Left lung (tissue), 10 donors: ENCODE results near the gene ACTA2. TPM values are rescaled to one million over a fixed set of nuclear protein-coding genes. Genes with fewer than 3 reads are reported as not detected.
"Not testable (repeated sequence)": the region's sequence is repeated elsewhere in the genome, so short reads cannot be mapped to it uniquely, and the experiment has no call there.

ENCODE experiments used
- ATAC-seq: fragments of 200-7000 bp; cut with Tn5 transposase; one replicate; pipeline ENCODE4 v1.9.1; 2020; ENCODE audit warnings: moderate library complexity
- DNase-seq, 4 donors: peaks; one replicate each; pipeline ENCODE4 v3.0.0-alpha.2; 2013 to 2020
- H3K27ac ChIP-seq, 2 donors: fragments of 200-600 bp; sonication (generic) in 1 of 2; one replicate each; pipeline versions ENCODE4 v1.5.0 to v1.8.0; 2020 to 2021
- H3K27me3 ChIP-seq, 2 donors: fragments of 200-600 bp; sonication (generic) in 1 of 2; one replicate each; pipeline versions ENCODE4 v1.5.0 to v1.8.0; 2020 to 2021
- H3K36me3 ChIP-seq, 2 donors: fragments of 200-600 bp; sonication (generic) in 1 of 2; one replicate each; pipeline versions ENCODE4 v1.5.0 to v1.8.0; 2020 to 2021
- H3K4me1 ChIP-seq, 2 donors: fragments of 200-600 bp; one replicate each; pipeline ENCODE4 v1.8.0; 2021
- H3K4me3 ChIP-seq, 2 donors: fragments of 200-600 bp; sonication (generic) in 1 of 2; one replicate each; pipeline versions ENCODE4 v1.5.0 to v1.8.0; 2020 to 2021; ENCODE audit warnings: mild to moderate bottlenecking in 1 of 2
- H3K9me3 ChIP-seq, 2 donors: fragments of 200-600 bp; sonication (generic) in 1 of 2; one replicate each; pipeline versions ENCODE4 v1.5.0 to v1.8.0; 2020 to 2021
- CTCF ChIP-seq, 2 donors: fragments of 200-600 bp; sonication (generic) in 1 of 2; IDR thresholded peaks; one replicate each; pipeline versions ENCODE4 v1.5.0 to v1.8.0; 2021; ENCODE audit warnings: antibody characterized with exemption in 2 of 2
- intact Hi-C, 2 donors: fragments of 100-400 bp; cut with DNase I; formaldehyde crosslinking; loops; one replicate each; pipeline versions ENCODE4 v1.11.2 to v1.14.2; 2022
- polyA plus RNA-seq, 6 donors: library from polyadenylated mRNA; unstranded; fragments of 120-200 nt; gene quantifications; one replicate each; pipeline ENCODE4 v1.2.1, GENCODE V29; 2013; ENCODE audit not compliant: insufficient read length in 6 of 6
- total RNA-seq, 2 donors: library from RNA; stranded (reverse); fragmentation: NEBNext Ultra II Directional; extraction: Animal tissue kit (Norgen Biotek cat#: 25700); gene quantifications; one replicate each; pipeline ENCODE4 v1.2.1, GENCODE V29; 2021
- donor health status: DM: no; HTN: yes; CAD: no.
- donor health status: DM: no; HTN: no; CAD: no.

Gene ACTA2
- total and polyA plus RNA-seq, 8 donors: 415 to 612 (median 495) TPM

- ATAC-seq (peak; percentile 88), DNase-seq (peak in 3 of 4 donors; percentile 61 to 87 (median 70))
- Histone ChIP-seq H3K36me3 (peaks cover 0 to 9% of the 10 kb centered on the region in 2 donors), H3K4me1 (peaks cover 0 to 20% of the 10 kb centered on the region in 2 donors), H3K9me3 (no peaks in the 10 kb centered on the region), H3K27ac (peak overlapping the region; percentile 0 to 28), H3K4me3 (no peak overlapping the region), H3K27me3 (no peaks in the 10 kb centered on the region)
- peak; percentile 73 to 83 for TF ChIP-seq CTCF (IDR thresholded peaks at IDR 0.05)
- intact Hi-C loops: loop anchor here in 1 of 2 donors (5.0 kb wide), 3 partner anchors 52 to 282 kb away; no protein-coding TSS in a partner anchor
Observed at GRCh38 chr10:88934900-88935672, 17.5 kb downstream of the ACTA2 start.

- Histone ChIP-seq H3K27me3 (no peaks in the 10 kb centered on the region), H3K4me1 (peaks cover 0 to 20% of the 10 kb centered on the region in 2 donors), H3K27ac (no peak overlapping the region), H3K9me3 (no peaks in the 10 kb centered on the region), H3K4me3 (no peak overlapping the region), H3K36me3 (peaks cover 0 to 5% of the 10 kb centered on the region in 2 donors)
- no peak for TF ChIP-seq CTCF (IDR thresholded peaks at IDR 0.05)
- intact Hi-C loops: loop anchor here in 1 of 2 donors (5.0 kb wide), 1 partner anchor 96 kb away; no protein-coding TSS in a partner anchor
- ATAC-seq (no peak), DNase-seq (no peak)
Observed at GRCh38 chr10:88933564-88933963, 19.0 kb downstream of the ACTA2 start.

GRCh38 chr10:88932539-88933256, 19.9 kb downstream of the ACTA2 start:
- no peak overlapping the region for H3K27ac ChIP-seq
- intact Hi-C loops: loop anchor here in 1 of 2 donors (5.0 kb wide), 1 partner anchor 95 kb away; no protein-coding TSS in a partner anchor
- TF ChIP-seq CTCF (IDR thresholded peaks at IDR 0.05): peak; percentile 85 to 86

GRCh38 chr10:88932029-88932428, 20.5 kb downstream of the ACTA2 start:
- ATAC-seq, DNase-seq, H3K27ac ChIP-seq, H3K36me3 ChIP-seq, H3K9me3 ChIP-seq, H3K27me3 ChIP-seq, H3K4me3 ChIP-seq: not testable (repeated sequence)
- intact Hi-C loops: loop anchor here in 1 of 2 donors (5.0 kb wide), 1 partner anchor 95 kb away; no protein-coding TSS in a partner anchor
- peaks cover 0 to 22% of the 10 kb centered on the region in 2 donors for H3K4me1 ChIP-seq

More at GRCh38 chr10:88932539-88933256, 19.9 kb downstream of the ACTA2 start:
- DNase-seq: peak in 3 of 4 donors; percentile 43 to 83 (median 64)
- no peaks in the 10 kb centered on the region for H3K27me3 ChIP-seq
- peaks cover 0 to 20% of the 10 kb centered on the region in 2 donors for H3K4me1 ChIP-seq
- no peaks in the 10 kb centered on the region for H3K36me3 ChIP-seq
- peak; percentile 89 for ATAC-seq
- no peak overlapping the region for H3K4me3 ChIP-seq
- H3K9me3 ChIP-seq: no peaks in the 10 kb centered on the region

- H3K9me3 ChIP-seq: no peaks in the 10 kb centered on the region
- DNase-seq (no peak), ATAC-seq (no peak)
- H3K36me3 ChIP-seq: no peaks in the 10 kb centered on the region
- no peaks in the 10 kb centered on the region for H3K27me3 ChIP-seq
- intact Hi-C loops: loop anchor here in 1 of 2 donors (5.0 kb wide), 1 partner anchor 94 kb away; no protein-coding TSS in a partner anchor
- H3K4me3 ChIP-seq: no peak overlapping the region
- no peak overlapping the region for H3K27ac ChIP-seq
- no peak for TF ChIP-seq CTCF (IDR thresholded peaks at IDR 0.05)
- H3K4me1 ChIP-seq: peaks cover 0 to 27% of the 10 kb centered on the region in 2 donors
Observed at GRCh38 chr10:88931548-88931947, 21.0 kb downstream of the ACTA2 start.
